Brain pericyte (primary cell): ENCODE measurements around the gene MICALL2.
"Not testable (repeated sequence)": the region's sequence is repeated elsewhere in the genome, so short reads cannot be mapped to it uniquely, and the experiment has no call there.

ENCODE experiments used
- DNase-seq: peaks from one replicate; pipeline ENCODE4 v3.0.0-alpha.2; 2012; ENCODE audit warnings: low read depth, low spot score

Gene MICALL2

GRCh38 chr7:1447551-1448244 is 11.6 kb downstream of the MICALL2 start:
- DNase-seq: no peak

DNA sequence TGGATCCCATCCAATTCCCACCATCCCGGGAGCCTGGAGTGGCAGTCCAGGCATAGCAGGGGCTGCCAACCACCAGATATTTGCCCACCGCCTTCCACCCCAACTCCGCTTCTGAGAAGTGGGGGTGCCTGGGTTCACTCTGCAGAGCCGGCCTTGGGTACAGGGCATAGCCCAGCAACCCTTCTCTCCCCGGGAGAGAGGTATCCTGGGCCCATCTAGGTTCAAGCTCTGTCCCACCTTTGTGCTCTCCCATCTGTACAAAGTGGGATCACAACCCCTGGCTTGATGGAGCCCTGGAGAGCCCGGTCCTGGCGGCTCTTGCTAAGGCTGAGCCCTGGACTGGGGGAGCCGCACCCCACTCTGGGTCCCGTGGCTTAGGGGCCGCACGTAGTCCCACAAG is 12.2 kb downstream of the MICALL2 start:
- DNase-seq: no peak

GRCh38 chr7:1446620-1447032 is 12.6 kb downstream of the MICALL2 start:
- no peak for DNase-seq

GRCh38 chr7:1446026-1446425 is 13.2 kb downstream of the MICALL2 start:
- DNase-seq: not testable (repeated sequence)

DNA sequence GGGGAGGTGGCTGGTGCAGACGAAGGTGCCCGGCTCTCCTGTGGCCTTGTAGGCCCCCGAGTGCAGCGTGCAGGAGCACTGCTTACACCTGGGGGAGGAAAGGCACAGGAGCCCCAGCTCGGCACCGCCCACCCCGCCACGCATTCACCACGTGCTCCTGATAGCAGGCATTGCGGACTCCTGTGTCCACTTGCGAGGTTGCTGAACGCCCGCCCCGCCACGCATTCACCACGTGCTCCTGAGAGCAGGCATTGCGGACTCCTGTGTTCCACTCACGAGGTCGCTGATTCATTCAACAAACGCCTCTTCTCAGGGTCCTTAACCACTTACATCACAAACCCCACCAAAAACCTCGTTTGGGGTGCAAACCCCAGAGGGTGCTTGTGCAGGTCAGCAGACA is 13.9 kb downstream of the MICALL2 start:
- no peak for DNase-seq

DNA sequence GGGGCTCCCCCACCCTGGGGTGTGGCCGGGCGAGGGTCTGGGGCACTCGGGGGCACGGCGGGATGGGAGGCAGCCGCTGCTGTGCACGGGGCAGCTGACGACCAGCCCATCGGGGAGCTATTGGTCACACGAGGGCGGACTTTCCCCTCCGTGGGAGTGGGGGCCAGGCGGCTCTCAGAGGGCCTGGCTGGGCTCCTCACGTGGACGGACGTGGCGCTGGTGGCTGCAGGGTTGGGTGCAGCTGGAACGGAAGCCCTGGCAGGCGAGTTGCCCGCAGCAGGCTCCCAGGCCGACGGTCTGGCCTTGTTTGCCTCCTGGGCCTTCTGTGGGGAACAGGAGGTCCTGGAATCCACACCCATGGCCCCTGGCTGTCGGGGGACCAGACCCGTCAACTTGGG is 14.3 kb downstream of the MICALL2 start:
- no peak for DNase-seq

DNA sequence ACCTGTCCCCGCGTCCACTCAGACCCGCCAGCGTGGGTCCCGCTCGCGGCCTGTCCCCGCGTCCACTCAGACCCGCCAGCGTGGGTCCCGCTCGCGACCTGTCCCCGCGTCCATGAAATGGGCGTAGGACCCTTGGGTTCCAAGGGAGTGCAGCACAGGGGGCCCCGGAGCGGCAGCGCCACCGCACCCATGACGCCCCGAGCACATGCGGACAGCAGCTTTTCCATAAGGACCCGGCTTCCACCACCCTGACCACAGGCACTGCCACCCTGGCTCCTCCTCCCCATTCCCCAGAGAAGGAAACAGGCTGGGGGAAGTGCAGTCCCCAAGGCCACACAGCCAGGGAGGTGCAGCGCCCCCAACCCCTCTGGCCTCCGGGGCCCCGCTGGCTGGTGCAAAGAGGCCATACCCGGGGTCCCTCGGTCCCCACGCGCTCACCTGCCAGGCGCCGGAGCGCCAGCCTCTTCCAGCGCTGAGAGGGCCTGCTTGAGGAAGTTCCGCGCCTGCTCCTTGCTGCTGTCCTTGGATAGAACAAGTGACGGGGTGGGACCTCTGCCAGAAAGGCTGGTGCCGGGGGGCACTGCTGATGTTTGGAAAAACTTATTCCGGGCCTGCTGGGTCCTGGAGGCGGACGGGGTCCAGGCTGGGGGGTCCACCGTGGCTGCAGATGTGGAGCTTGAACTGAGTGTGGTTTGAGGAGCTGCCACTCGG is 14.9 kb downstream of the MICALL2 start:
- DNase-seq: no peak

DNA sequence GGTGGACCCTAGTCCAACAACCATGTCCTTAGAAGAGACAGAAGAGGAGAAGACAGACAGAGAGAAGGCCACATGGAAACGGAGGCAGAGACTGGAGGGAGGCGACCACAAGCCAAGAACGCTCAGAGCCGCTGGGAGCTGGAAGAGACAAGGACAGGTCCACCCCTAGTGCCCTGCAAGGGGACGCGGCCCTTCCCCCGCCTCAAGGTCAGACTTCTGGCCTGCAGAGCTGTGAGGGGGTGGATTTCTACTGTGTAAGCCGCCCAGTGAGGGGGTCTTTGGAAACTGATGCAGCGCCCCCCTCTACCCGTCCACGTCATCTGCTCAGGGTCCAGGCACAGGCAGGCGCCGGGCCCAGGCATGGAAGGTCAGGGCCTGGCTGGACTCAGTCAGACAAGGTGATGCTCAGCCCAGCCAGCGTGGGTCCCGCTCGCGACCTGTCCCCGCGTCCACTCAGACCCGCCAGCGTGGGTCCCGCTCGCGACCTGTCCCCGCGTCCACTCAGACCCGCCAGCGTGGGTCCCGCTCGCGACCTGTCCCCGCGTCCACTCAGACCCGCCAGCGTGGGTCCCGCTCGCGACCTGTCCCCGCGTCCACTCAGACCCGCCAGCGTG is 15.6 kb downstream of the MICALL2 start:
- DNase-seq: not testable (repeated sequence)

- no peak for DNase-seq
These were observed 16.7 kb downstream of the MICALL2 start for GRCh38 chr7:1442355-1443124.

DNA sequence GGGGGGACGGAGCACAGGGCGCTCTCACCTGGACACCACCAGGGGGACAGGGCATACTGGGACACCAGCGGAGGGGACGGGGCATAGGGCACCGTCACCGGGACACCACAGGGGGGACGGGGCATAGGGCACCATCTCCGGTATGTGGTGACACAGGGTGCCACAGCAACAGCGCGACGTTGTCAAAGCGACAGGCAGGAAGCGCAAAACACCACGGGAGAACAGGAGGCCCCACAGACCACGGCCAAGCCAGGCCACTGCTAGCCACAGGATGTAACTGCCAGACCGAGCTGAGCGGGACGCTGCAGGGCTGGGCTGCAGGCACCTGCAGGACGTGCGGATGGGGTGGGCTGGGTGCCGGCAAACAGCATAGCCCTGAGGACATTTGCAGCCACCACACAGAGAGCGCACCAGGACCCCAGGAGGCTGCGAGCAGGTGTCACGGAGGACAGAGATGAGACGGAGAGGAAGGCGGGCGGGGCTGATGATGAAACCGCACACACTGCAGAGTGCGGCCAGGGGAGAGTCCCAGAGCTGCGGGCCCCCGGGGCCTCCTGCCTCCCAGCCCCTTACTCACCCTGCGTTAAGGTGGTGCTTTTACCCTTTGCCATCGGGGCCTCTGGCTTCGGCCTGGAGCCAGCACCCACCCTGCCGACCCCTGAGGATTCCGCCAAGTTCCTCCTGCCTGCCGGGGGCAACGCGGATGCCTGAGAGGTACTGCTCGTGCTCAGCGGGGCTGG is 17.5 kb downstream of the MICALL2 start:
- DNase-seq: no peak

DNA sequence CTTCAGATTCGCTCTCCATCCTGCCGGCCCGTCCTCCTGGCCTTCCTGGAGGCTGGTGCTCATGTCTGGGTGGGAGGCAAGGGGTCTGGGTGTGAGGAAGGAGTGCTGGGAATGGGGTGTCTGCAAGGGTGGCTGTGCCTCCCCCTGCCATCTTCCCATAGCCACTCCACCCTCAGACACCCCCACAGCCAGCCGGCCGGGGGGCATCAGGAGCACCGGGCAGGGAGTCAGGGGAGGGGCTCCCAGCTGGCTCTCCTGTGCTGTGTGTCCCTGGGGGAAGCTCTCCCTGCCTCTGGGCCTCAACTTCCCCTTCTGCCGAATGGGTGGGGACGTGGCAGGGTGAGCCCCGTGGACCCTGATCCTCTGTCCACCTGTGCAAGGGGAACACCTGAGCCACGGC is 18.6 kb downstream of the MICALL2 start:
- no peak for DNase-seq

- DNase-seq: no peak
These were observed 19.6 kb downstream of the MICALL2 start for GRCh38 chr7:1439373-1440363.

DNA sequence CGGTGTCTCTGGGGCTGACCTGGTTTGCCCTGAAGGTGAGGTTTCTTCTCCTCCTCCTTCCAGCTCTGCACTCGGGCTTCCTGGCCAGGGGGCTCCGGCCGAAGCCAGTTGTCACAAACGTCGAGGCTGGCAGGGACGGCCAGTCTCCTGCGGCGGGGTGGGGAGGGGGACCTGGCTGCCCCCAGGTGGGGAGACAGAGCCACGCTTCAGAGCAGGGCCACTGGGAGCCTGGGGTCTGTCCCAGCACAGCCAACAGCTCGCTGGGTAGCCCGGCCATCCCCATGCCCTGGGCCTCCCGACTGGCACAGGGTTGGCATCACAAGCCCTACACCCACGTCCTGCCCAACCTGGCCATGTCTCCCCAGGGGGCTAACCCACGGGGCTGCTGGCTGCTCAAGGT is 20.4 kb downstream of the MICALL2 start:
- no peak for DNase-seq

DNA sequence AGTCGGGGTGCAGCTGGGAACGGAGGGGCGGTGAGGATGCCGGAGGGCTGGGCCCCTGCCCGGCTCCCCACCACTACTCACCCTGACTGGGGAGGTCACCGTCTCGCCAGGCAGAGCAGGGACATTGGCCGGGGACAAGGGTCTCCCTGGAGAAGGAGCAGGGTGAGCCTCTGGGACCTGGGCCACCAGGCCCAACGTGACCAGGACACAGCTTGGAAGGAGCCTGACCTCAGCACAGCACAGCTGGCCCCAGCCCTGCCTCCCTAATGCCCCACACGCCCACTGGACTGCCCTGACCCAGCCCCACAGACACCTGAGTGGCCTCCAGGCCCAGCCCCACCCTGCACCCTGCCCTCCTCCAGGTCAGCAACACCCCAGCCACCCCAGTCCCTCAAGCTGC is 21.1 kb downstream of the MICALL2 start:
- no peak for DNase-seq

DNA sequence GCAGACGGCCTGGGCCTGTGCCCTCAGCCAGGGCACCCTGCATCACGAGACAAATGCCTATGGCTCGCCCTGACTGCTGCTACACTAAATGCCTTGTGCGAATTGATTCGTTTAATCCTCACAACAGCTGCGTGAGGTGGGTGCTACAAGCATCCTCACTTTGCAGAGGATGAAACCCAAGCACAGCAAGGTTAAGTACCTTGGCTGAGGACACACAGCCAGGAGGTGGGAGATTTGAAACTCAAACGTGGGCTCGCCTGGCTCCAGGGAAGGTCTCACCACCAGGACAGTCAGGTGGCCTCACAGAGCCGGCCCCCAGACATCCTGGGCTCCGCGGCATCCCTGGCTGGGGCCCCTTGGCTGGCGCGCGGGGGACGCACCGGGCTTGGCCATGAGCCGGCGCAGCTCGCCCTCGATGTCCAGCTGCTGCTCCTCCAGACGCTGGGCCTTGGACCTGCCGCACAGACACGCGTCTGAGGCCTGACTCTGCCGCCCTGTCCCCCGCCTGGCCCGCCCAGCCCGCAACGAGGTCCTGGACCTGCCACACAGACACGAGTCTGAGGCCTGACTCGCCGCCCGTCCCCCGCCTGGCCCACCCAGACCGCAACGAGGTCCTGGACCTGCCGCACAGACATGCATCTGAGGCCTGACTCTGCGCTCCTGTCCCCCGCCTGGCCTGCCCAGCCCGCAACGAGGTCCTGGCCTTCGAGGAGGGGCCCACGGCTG is 22.0 kb downstream of the MICALL2 start:
- no peak for DNase-seq

- DNase-seq: no peak
These were observed 22.7 kb downstream of the MICALL2 start for GRCh38 chr7:1436608-1437007.

- DNase-seq: no peak
These were observed 24.2 kb downstream of the MICALL2 start for GRCh38 chr7:1434891-1435670.

- DNase-seq: no peak
These were observed 25.0 kb downstream of the MICALL2 start for GRCh38 chr7:1434165-1434718.
